H9 (cell line): ENCODE data around the gene CLCNKB. TPM values are rescaled to one million over a fixed set of nuclear protein-coding genes. Genes with fewer than 3 reads are reported as not detected.

ENCODE experiments used
- DNase-seq: peaks from one replicate; pipeline ENCODE4 v3.0.0-alpha.2; 2017
- H2AFZ ChIP-seq: one replicate; pipeline ENCODE4 v1.6.1; 2013; ENCODE audit warnings: mild to moderate bottlenecking, low read length, control low read depth, moderate library complexity
- H2AK5ac ChIP-seq: 2 replicates; pipeline ENCODE4 v1.6.1; 2013; ENCODE audit warnings: low read length, control low read depth, mixed read lengths; ENCODE audit not compliant: insufficient read length
- H2BK120ac ChIP-seq: one replicate; pipeline ENCODE4 v1.6.1; 2013; ENCODE audit warnings: low read depth, mild to moderate bottlenecking, low read length, control low read depth, inconsistent platforms; ENCODE audit not compliant: poor library complexity, severe bottlenecking
- H2BK12ac ChIP-seq: 2 replicates; pipeline ENCODE4 v1.6.1; 2013; ENCODE audit warnings: low read length, control low read depth, mixed read lengths, low read depth; ENCODE audit not compliant: insufficient read length
- H2BK15ac ChIP-seq: 2 replicates; pipeline ENCODE4 v1.6.1; 2013; ENCODE audit warnings: low read depth, low read length, control low read depth
- H2BK20ac ChIP-seq: one replicate; pipeline ENCODE4 v1.6.1; 2013; ENCODE audit warnings: low read depth, mild to moderate bottlenecking, low read length, control low read depth, inconsistent platforms; ENCODE audit not compliant: poor library complexity, severe bottlenecking
- H2BK5ac ChIP-seq: 2 replicates; pipeline ENCODE4 v1.6.1; 2013; ENCODE audit warnings: low read length, control low read depth, mixed read lengths; ENCODE audit not compliant: insufficient read length
- H3K14ac ChIP-seq: 2 replicates; pipeline ENCODE4 v1.6.1; 2013; ENCODE audit warnings: low read length, control low read depth; ENCODE audit not compliant: insufficient read depth
- H3K18ac ChIP-seq: 2 replicates; pipeline ENCODE4 v1.6.1; 2013; ENCODE audit warnings: low read depth, mild to moderate bottlenecking, mixed read lengths, low read length, control low read depth; ENCODE audit not compliant: insufficient read length
- H3K23ac ChIP-seq: 2 replicates; pipeline ENCODE4 v1.6.1; 2013; ENCODE audit warnings: low read length, control low read depth, mixed read lengths, low read depth; ENCODE audit not compliant: insufficient read length
- H3K23me2 ChIP-seq: 2 replicates; pipeline ENCODE4 v1.6.1; 2013; ENCODE audit warnings: low read depth, mild to moderate bottlenecking, mixed read lengths, low read length, control low read depth; ENCODE audit not compliant: insufficient read length, poor library complexity, severe bottlenecking
- H3K27ac ChIP-seq: 2 replicates; pipeline ENCODE4 v1.5.1; 2013; ENCODE audit warnings: low read length, control low read depth, mixed read lengths, low read depth; ENCODE audit not compliant: insufficient read length
- H3K27me3 ChIP-seq: 2 replicates; pipeline ENCODE4 v1.6.1; 2013; ENCODE audit warnings: low read length, control low read depth, inconsistent platforms; ENCODE audit not compliant: insufficient read depth
- H3K4ac ChIP-seq: 2 replicates; pipeline ENCODE4 v1.6.1; 2013; ENCODE audit warnings: low read depth, mild to moderate bottlenecking, control low read depth, inconsistent platforms, low read length, moderate library complexity
- H3K4me1 ChIP-seq: 2 replicates; pipeline ENCODE4 v1.6.1; 2013; ENCODE audit warnings: low read length, control low read depth, inconsistent platforms; ENCODE audit not compliant: insufficient read depth
- H3K4me2 ChIP-seq: 2 replicates; pipeline ENCODE4 v1.6.1; 2013; ENCODE audit warnings: low read length, control low read depth, mixed read lengths; ENCODE audit not compliant: insufficient read length, insufficient read depth
- H3K56ac ChIP-seq: 2 replicates; pipeline ENCODE4 v1.6.1; 2013; ENCODE audit warnings: low read depth, mild to moderate bottlenecking, mixed read lengths, low read length, control low read depth; ENCODE audit not compliant: insufficient read length
- H3K79me1 ChIP-seq: 2 replicates; pipeline ENCODE4 v1.6.1; 2013; ENCODE audit warnings: low read depth, mild to moderate bottlenecking, moderate library complexity, low read length, control low read depth, inconsistent platforms; ENCODE audit not compliant: insufficient read depth, poor library complexity, severe bottlenecking
- H3K79me2 ChIP-seq: 2 replicates; pipeline ENCODE4 v1.6.1; 2013; ENCODE audit warnings: low read length, control low read depth, inconsistent platforms; ENCODE audit not compliant: insufficient read depth
- H3K9ac ChIP-seq: 2 replicates; pipeline ENCODE4 v1.6.1; 2013; ENCODE audit warnings: low read length, control low read depth, mixed read lengths; ENCODE audit not compliant: insufficient read length; ENCODE audit errors: extremely low read depth
- H3K9me3 ChIP-seq: one replicate; pipeline ENCODE4 v1.6.1; 2013; ENCODE audit warnings: low read depth, low read length, inconsistent platforms; ENCODE audit not compliant: control insufficient read depth
- H3T11ph ChIP-seq: one replicate; pipeline ENCODE4 v1.6.1; 2013; ENCODE audit warnings: mild to moderate bottlenecking, low read length, control low read depth, inconsistent platforms
- H4K20me1 ChIP-seq: one replicate; pipeline ENCODE4 v1.6.1; 2013; ENCODE audit not compliant: control insufficient read depth, insufficient read length, insufficient read depth
- H4K5ac ChIP-seq: 2 replicates; pipeline ENCODE4 v1.6.1; 2013; ENCODE audit warnings: low read depth, mild to moderate bottlenecking, mixed read lengths, low read length, control low read depth; ENCODE audit not compliant: insufficient read length
- H4K8ac ChIP-seq: replicated peaks from 2 replicates; pipeline ENCODE4 v1.6.1; 2013; ENCODE audit warnings: low read length, control low read depth, mixed read lengths, low read depth; ENCODE audit not compliant: insufficient read length
- H4K91ac ChIP-seq: 2 replicates; pipeline ENCODE4 v1.6.1; 2013; ENCODE audit warnings: low read depth, mild to moderate bottlenecking, moderate library complexity, mixed read lengths, low read length, control low read depth; ENCODE audit not compliant: insufficient read length
- H3K27ac Mint-ChIP-seq, 3 experiments: 2 replicates in 2 of 3; 3 replicates in 1 of 3; pipeline ENCODE4 v1.8.0; 2020 to 2021; ENCODE audit warnings: mixed read lengths in 3 of 3, mild to moderate bottlenecking in 1 of 3, moderate library complexity in 1 of 3
- H3K27me3 Mint-ChIP-seq: 2 replicates; pipeline ENCODE4 v1.8.0; 2021; ENCODE audit warnings: low read depth, mild to moderate bottlenecking, moderate library complexity, mixed read lengths
- H3K36me3 Mint-ChIP-seq, 3 experiments: 2 replicates in 2 of 3; 3 replicates in 1 of 3; pipeline ENCODE4 v1.8.0; 2020 to 2021; ENCODE audit warnings: low read depth in 3 of 3, mixed read lengths in 3 of 3; ENCODE audit not compliant: insufficient read depth in 1 of 3
- H3K4me1 Mint-ChIP-seq, 2 experiments: 2 replicates each; pipeline ENCODE4 v1.8.0; 2020; ENCODE audit warnings: mixed read lengths in 2 of 2
- H3K4me3 Mint-ChIP-seq, 2 experiments: 2 replicates in 1 of 2; 3 replicates in 1 of 2; pipeline ENCODE4 v1.8.0; 2020 to 2021; ENCODE audit warnings: mild to moderate bottlenecking in 2 of 2, mixed read lengths in 2 of 2, moderate library complexity in 1 of 2
- H3K9me3 Mint-ChIP-seq, 2 experiments: 2 replicates in 1 of 2; 3 replicates in 1 of 2; pipeline ENCODE4 v1.8.0; 2020; ENCODE audit warnings: mild to moderate bottlenecking in 2 of 2, mixed read lengths in 2 of 2, moderate library complexity in 1 of 2
- CTCF ChIP-seq: fragments of 200-600 bp; sonication (generic); conservative IDR thresholded peaks from 3 replicates; pipeline ENCODE4 v1.8.0; 2021; ENCODE audit warnings: antibody characterized with exemption, mild to moderate bottlenecking
- WGBS: extraction: QIAGEN DNeasy Blood & Tissue Kit; methylation state at CpG from one replicate; pipeline ENCODE4 v1.1.7; 2013; ENCODE audit warnings: missing lambda C conversion rate, low lambda C conversion rate, mixed read lengths; ENCODE audit not compliant: insufficient read length; ENCODE audit errors: extremely low coverage; 5-methylcytosine and 5-hydroxymethylcytosine counted together
- total RNA-seq: library from RNA; stranded (reverse); gene quantifications from 2 replicates; pipeline ENCODE4 v1.2.1, GENCODE V29; 2021

Gene CLCNKB
- total RNA-seq, 1 experiment from 2014 or later = 1.7 TPM

- H3K4me2 ChIP-seq = no peak overlapping the region
- H2AK5ac ChIP-seq = no peak overlapping the region
- H2BK20ac ChIP-seq = no peak overlapping the region
- Mint-ChIP-seq H3K4me1 (peaks cover 0 to 12% of the 10 kb centered on the region in 2 experiments; a peak in 2 of 4 replicates), H3K4me3 (no peak overlapping the region), H3K27ac (no peak overlapping the region), H3K36me3 (no peaks in the 10 kb centered on the region), H3K27me3 (peaks cover 31% of the 10 kb centered on the region), H3K9me3 (no peaks in the 10 kb centered on the region)
- no peak overlapping the region for H4K5ac ChIP-seq
- H3K56ac ChIP-seq = no peak overlapping the region
- H2BK120ac ChIP-seq = no peak overlapping the region
- no peak for DNase-seq
- no peak overlapping the region for H4K8ac ChIP-seq
- H3K79me2 ChIP-seq = no peaks in the 10 kb centered on the region
- no peaks in the 10 kb centered on the region for H4K20me1 ChIP-seq
- TF ChIP-seq CTCF = no peak
- H3K27ac ChIP-seq = no peak overlapping the region
- no peak overlapping the region for H3K18ac ChIP-seq
- no peak overlapping the region for H3T11ph ChIP-seq
- H2BK12ac ChIP-seq = no peak overlapping the region
- no peak overlapping the region for H2BK5ac ChIP-seq
- H4K91ac ChIP-seq = no peak overlapping the region
- H3K27me3 ChIP-seq = no peaks in the 10 kb centered on the region
- H3K4ac ChIP-seq = no peak overlapping the region
- H3K4me1 ChIP-seq = no peaks in the 10 kb centered on the region
- no peak overlapping the region for H3K9ac ChIP-seq
- H3K79me1 ChIP-seq = no peaks in the 10 kb centered on the region
- no peak overlapping the region for H3K14ac ChIP-seq
- no peak overlapping the region for H2BK15ac ChIP-seq
- no peak overlapping the region for H3K23ac ChIP-seq
- H3K9me3 ChIP-seq = no peaks in the 10 kb centered on the region
- H2AFZ ChIP-seq = no peak overlapping the region
- WGBS = no CpG with 5 or more reads among the region's 5 CpGs
- no peaks in the 10 kb centered on the region for H3K23me2 ChIP-seq
Measured at GRCh38 chr1:16043950-16044349, 368 bp downstream of the CLCNKB start.
